HG03139 (cell line): ENCODE data around the gene CIC.

Experiments used
- ATAC-seq: cut with Tn5 transposase; IDR thresholded peaks from one replicate; pipeline ENCODE4 v1.9.1; 2021; ENCODE audit not compliant: unreplicated experiment

The CIC gene

GRCh38 chr19:42286349-42287016 lies 17.4 kb downstream of the CIC start:
- no peak for ATAC-seq

- ATAC-seq, result no peak
Observed at GRCh38 chr19:42287017-42287826, 18.2 kb downstream of the CIC start.

GRCh38 chr19:42287827-42288107 lies 18.7 kb downstream of the CIC start:
- ATAC-seq, result no peak

- ATAC-seq, result no peak
Observed at GRCh38 chr19:42288387-42288786, 19.3 kb downstream of the CIC start.

GRCh38 chr19:42288881-42289555 lies 20.0 kb downstream of the CIC start:
- ATAC-seq, result no peak

GRCh38 chr19:42289556-42290041 lies 20.5 kb downstream of the CIC start:
- no peak for ATAC-seq

GRCh38 chr19:42290136-42290522 lies 21.1 kb downstream of the CIC start:
- no peak for ATAC-seq

GRCh38 chr19:42290523-42291434 lies 21.7 kb downstream of the CIC start:
- no peak for ATAC-seq

- no peak for ATAC-seq
Observed at GRCh38 chr19:42291435-42291810, 22.4 kb downstream of the CIC start.

GRCh38 chr19:42292042-42292960 lies 23.2 kb downstream of the CIC start:
- no peak for ATAC-seq

GRCh38 chr19:42292963-42293362 lies 23.9 kb downstream of the CIC start:
- no peak for ATAC-seq

- no peak for ATAC-seq
Observed at GRCh38 chr19:42293540-42293939, 24.5 kb downstream of the CIC start.

- no peak for ATAC-seq
Observed at GRCh38 chr19:42293948-42294347, 24.9 kb downstream of the CIC start.

GRCh38 chr19:42294471-42295137 lies 25.6 kb downstream of the CIC start:
- ATAC-seq, result no peak

GRCh38 chr19:42295342-42295741 lies 26.3 kb downstream of the CIC start:
- ATAC-seq, result no peak

- ATAC-seq, result no peak
Observed at GRCh38 chr19:42295831-42296525, 26.9 kb downstream of the CIC start.

GRCh38 chr19:42297039-42297438 lies 28.0 kb downstream of the CIC start:
- ATAC-seq, result no peak

- peak; percentile 13 for ATAC-seq
Observed at GRCh38 chr19:42301646-42302203, 32.7 kb downstream of the CIC start, which contains the start of gene PRR19. PRR19 (plus strand) TSS chr19:42302132; CDS start chr19:42309585, 7,453 bp downstream.
